A172 (cell line): ENCODE results near the gene SEC24C. TPM values are rescaled to one million over a fixed set of nuclear protein-coding genes. Genes with fewer than 3 reads are reported as not detected.
"Not testable (repeated sequence)": the region's sequence is repeated elsewhere in the genome, so short reads cannot be mapped to it uniquely, and the experiment has no call there.

Experiments
- DNase-seq: peaks from one replicate; pipeline ENCODE4 v3.0.0-alpha.2; 2015; ENCODE audit warnings: low spot score
- total RNA-seq: library from RNA; depleted of rRNA; stranded (reverse); fragments of >200 nt; shearing (Covaris generic); gene quantifications from 2 replicates; pipeline ENCODE4 v1.2.3, GENCODE V29; 2014; rRNA removed

SEC24C gene, protein sequence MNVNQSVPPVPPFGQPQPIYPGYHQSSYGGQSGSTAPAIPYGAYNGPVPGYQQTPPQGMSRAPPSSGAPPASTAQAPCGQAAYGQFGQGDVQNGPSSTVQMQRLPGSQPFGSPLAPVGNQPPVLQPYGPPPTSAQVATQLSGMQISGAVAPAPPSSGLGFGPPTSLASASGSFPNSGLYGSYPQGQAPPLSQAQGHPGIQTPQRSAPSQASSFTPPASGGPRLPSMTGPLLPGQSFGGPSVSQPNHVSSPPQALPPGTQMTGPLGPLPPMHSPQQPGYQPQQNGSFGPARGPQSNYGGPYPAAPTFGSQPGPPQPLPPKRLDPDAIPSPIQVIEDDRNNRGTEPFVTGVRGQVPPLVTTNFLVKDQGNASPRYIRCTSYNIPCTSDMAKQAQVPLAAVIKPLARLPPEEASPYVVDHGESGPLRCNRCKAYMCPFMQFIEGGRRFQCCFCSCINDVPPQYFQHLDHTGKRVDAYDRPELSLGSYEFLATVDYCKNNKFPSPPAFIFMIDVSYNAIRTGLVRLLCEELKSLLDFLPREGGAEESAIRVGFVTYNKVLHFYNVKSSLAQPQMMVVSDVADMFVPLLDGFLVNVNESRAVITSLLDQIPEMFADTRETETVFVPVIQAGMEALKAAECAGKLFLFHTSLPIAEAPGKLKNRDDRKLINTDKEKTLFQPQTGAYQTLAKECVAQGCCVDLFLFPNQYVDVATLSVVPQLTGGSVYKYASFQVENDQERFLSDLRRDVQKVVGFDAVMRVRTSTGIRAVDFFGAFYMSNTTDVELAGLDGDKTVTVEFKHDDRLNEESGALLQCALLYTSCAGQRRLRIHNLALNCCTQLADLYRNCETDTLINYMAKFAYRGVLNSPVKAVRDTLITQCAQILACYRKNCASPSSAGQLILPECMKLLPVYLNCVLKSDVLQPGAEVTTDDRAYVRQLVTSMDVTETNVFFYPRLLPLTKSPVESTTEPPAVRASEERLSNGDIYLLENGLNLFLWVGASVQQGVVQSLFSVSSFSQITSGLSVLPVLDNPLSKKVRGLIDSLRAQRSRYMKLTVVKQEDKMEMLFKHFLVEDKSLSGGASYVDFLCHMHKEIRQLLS
- 79.0 and 83.2 TPM in 2 replicates for total RNA-seq

DNA sequence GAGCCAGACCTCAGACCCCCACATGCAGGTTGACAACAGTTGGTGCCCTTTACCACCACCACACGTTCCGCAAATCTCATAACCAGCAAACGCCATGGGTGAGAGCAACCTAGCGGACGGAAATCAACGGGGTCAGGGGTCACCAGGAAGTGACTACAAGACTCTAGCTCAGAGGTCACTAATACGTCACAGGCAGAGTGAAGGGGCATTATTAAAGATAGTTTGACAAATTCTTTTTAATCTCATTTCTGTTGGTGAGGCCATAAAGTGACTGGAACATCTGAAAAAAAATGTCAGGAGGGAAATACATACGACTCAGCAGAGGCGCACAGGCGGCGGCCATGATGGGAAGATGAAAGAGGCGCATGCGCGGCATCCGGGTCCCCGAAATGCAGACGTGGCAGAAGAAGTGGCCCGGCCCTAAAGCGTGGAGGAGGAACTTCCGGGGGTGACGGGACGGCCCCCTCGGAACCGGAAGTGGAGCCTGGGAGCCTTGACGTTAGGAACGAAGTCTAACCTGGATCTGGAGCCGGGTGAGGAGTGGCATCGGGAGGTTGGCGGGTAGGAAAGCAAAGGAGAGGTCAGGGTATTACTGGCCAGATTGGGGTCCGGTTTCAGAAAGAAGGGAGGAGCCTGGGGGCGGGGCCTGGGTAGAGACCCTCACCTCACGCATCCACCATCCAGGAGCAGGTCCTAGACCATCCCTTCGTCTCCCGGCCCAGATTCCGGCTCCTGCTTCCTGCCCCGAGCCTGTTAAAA is at the start of gene SEC24C:
Gene SEC24C (plus strand): TSS at position 468 of the 759 bp plus-strand sequence. CDS start 2,461 bp downstream, outside the sequence.
- DNase-seq: peak; percentile 97

DNA sequence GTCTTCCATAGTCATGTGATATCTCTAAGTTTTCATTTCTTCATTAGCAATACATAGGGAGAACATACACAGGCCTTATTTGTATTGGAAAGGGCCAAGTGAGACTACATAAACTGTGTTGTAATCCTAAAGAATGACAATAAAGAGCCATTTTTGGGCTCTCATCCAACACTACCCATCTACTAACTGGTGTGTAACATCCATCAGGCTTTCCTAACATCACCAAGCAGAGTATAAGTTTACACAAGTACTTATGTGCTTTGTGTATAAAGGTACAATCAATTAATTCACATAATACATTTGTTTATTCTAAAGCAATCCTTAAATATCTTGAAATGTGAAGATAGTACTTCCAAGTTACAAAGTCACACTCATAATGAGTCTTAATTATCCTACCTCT is 48.9 kb upstream of the SEC24C start:
- not testable (repeated sequence) for DNase-seq

DNA sequence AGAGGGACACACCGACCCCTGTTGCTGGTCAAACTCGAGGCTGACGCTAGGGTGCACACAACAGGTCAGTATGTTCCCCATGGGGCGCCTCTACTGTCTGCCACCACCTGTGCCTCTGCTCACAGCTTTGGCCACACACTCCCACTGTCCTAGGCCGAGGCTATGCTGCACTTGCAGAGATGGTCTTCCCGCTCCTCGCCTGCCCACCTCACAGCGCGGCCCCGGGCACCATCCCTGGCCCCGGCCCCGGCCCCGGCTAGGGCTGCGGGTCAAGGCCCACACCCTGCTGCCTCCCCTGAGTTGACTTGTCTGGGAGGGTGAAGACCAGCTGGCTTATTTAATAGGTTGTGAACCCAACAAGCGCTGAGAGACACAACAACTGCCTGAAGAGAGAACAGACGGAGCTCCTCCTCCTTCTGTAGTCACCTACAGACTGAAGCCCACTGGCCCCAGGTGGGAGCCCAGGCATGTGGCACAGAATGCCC is 46.5 kb upstream of the SEC24C start, which contains the start of gene AGAP5:
Gene AGAP5 (minus strand): TSS at position 435 of the 485 bp plus-strand sequence. CDS start 354 bp downstream, at position 81.
- DNase-seq: not testable (repeated sequence)

DNA sequence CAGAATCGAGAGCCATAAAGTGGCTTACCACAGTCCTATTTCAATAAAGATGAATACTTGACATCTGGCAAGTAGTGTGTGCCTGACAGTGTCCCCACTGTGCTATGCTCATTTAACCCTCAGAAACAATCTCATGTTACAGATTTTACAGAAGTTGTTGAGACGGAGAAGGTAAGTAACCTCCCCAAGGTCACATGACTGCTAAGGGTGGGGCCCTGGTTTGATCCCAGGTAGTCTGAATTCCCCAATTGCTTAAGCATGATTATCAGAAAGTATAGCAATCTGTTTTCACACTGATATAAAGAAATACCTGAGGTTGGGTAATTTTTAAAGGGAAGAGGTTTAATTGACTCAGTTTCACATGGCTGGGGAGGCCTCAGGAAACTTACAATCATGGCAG is 45.4 kb upstream of the SEC24C start:
- DNase-seq: not testable (repeated sequence)

DNA sequence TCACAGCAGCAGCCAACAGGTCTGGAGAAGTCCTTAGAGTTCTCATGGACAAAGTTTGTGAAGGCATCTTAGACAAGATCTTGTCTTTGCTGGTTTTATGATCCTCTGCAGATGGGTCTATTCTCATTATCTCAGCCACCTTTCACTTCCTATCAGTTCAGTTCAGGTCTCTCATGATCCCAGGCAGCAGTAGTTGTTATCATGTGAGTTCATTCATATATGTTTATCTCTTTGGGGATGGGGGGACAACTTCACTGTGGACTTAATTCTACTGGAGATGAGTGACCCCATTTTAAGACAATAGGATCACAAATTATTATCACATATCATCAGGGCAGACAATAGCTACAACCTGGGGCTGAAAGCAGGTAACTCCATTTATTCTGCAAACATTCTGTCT is 40.2 kb upstream of the SEC24C start:
- DNase-seq: not testable (repeated sequence)

DNA sequence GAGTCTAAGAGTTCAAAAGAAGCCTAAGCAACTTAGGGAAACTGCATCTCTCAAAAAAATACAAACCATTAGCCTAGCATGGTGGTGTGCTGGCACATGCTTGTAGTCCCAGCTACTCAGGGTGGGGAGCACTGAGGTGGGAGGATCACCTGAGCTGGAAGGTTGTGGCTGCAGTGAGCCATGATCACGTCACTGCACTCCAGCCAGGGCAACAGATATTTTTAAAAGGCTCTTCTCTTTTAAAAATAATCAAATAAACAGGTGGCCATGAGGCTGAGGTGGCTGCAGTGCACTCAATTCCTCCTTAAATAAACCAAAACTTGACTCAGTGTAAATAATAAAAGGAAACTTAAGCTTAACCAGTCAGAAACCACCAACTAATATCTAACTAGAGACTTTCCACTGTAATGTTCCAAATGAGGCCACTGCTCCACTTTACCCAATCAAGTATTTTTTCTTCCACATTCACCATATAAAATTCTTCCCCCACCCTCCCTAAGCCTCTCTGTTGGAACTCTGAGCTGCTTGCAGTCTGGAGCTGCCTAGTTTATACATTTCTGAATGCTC is 38.6 kb upstream of the SEC24C start:
- DNase-seq: not testable (repeated sequence)

DNA sequence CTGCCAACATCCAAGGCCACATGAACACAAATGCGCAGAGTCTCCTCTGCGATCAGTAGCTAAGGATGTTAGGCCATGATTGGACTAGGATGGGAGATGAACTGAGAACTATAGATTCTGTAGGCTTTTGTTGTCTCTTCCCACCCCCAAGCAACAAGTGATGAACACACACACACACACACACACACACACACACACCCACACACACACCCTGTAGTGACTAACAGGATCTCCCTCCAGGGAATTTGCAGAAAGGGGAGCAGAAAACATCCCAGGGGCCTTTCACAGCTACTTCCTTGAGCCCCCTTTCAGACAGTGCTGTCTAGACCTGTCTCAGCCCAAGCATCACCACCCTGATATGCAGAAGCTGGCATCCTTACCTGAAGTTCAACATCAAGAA is 37.7 kb upstream of the SEC24C start:
- not testable (repeated sequence) for DNase-seq

DNA sequence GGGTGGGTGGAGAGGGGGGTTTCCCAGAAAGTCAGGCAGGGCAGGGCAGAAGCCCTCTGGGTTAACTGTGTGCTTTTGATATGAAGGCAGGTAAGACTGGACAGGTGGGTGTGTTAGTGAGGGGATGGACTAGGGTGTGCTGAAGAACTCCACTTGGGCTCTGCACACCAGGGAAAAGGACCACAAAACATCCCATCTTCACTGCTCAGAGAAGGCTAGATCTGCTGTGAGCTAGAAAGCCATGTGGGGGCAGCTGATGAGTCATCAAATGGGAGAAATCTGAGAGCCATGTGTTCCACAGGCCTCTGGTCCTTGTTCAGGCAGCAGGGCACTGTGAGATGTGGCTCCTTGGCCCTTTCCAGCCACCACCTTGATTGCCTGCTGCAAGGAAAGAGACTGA is 36.5 kb upstream of the SEC24C start:
- not testable (repeated sequence) for DNase-seq

DNA sequence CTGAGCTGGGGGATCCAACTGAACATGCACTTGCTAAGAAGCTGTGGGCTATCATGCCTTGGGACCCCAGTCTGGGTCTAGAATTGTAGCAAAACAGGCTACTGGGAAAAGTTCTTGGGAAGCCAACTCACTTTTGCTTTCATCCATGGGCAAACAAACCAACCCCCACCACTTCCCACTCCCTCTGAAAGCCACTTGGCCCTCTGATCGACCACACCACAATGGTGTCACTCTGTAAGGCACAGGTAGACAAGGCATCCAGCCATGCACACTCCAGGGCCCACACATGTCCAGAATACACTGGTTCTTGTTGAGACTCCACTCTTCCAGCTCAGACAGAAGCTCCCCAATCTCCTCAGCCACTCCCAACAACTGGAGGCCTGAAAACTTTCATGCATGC is 36.0 kb upstream of the SEC24C start:
- not testable (repeated sequence) for DNase-seq

DNA sequence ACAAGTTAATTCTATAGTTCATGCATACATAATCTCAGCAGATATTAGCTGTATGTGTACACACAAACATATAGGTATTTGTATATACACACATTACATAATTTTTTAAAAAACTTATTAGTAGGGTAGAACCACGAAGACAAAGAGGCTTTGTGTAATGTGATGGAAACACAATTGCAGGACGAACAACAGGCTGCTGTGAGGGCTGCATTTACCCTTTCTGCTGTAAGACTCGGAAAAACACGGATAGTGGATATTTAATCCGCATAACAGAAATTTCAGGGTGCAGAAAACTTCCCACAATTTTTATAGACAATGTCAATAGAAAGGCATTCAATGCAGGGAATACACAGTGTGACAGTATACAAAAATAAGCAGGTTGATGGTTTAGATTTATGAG is 32.5 kb upstream of the SEC24C start:
- not testable (repeated sequence) for DNase-seq

DNA sequence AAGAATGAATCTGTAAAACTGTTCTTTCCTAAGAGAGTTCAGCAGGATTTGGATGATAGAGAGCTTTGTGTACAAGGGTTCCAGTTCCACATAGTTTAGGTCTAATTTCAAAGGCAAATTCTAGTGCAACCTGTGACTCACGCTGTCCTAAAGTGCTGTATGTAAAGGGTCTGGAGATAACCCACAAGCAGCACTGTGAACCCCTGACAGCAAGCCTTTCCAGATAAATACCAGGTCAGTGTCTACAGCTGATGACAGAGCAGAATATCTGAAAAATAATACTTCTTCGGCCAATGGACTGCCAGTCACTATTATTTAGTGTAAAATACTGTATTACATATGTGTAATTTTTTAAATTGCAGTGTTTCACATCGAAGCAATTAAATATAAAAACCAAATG is 30.3 kb upstream of the SEC24C start:
- not testable (repeated sequence) for DNase-seq

DNA sequence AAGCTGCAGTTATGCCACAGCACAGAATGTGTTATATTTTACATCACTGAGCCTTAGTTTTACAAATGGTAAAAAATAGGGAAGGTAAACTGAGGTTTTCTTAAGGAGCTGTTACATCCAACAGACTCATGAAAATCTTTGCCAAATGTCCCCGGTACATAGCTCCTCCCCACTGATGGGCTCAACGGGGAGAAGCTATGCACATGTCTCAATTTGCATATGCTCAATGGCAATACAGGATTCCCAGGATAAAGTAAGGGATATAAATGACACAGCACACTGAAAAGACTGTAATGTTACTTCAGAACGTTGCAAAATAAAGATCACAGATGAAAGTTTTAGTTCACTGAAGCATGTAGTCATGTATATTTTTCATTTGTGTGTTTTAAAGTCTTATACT is 29.7 kb upstream of the SEC24C start:
- not testable (repeated sequence) for DNase-seq

DNA sequence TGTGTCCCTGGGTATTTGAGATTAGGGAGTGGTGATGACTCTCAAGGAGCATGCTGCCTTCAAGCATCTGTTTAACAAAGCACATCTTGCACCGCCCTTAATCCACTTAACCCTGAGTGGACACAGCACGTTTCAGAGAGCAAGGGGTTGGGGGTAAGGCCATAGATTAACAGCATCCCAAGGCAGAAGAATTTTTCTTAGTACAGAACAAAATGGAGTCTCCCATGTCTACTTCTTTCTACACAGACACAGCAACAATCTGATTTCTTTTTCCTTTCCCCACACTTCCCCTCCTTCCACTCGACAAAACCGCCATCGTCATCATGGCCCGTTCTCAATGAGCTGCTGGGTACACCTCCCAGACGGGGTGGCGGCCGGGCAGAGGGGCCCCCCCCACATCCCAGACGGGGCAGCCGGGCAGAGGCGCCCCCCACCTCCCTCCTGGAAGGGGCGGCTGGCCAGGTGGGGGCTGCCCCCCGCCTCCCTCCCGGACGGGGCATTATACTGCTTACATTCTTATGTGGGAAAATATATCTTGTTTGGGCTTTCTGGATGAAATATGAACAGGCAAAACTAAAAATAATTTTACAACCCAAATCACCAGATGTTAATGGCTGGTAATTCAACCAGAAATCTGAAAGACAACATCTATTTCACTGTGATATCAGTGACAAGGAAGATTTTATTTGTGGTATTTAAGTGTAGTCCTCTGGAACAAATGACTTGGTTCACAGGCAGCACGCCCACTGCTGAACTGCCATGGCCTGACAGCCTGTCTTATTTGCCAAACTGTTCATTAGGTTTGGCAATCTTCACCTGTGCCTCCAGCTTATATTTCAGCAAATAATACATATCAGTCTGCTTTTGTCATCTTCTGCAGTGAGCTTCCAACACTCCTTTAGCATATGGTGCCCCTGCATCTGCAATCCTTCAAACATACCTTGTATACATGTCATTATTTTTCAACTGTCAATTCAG is 28.7 kb upstream of the SEC24C start:
- DNase-seq: not testable (repeated sequence)

DNA sequence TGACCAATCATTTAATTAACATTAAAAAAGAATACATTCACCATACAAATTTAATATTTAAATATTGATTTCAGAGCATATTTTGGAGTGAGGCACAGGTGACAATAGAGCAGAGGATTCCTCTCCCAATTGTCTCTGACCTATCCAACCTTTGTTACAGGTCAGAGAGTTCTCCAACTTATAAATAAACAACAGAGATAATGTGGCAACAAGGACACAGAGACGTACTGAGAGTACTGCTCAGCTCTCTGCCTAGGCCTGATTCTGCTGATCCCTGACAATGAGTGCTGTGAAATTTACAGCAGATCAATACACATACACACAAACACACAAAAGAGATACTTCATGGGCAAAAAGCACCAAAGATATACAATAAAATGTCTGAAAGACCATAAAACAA is 27.9 kb upstream of the SEC24C start:
- DNase-seq: no peak

DNA sequence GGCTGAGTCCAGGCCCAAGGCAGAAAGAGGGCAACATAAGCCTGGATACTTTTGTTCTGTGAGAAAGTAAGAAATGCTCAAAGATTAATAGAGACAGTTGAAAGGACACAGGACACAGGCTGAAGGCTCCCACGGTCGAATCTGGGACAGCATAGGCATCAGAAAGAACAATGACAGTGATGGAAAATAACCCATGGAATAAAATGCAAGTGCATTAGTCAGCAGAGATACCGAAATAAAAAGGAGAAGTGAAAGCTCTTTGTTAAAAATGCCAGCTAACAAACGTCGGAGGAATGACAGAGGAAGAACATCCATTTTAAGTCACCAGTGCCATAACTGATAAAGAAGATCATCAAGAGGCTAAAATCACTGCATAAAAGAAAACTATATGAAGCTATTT is 26.6 kb upstream of the SEC24C start:
- no peak for DNase-seq

DNA sequence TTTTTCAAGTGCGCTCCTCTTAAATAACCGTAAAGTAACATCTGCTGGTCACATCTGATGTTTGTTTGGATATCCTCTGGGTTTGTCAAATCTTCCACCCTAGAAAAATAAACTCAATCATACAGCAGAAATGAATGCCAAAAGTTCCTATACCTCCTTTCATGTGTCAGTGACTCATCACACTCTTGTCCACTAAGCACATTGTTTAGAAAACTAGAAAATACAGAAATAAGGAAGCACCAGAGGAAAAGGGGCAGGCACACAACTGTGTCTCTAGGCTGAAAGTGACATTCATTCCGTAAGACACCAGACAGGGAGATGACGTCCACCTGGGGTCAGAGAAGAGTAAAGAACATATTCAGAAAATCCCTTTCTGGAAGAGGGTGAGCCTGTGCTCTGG is 23.6 kb upstream of the SEC24C start:
- DNase-seq: not testable (repeated sequence)

DNA sequence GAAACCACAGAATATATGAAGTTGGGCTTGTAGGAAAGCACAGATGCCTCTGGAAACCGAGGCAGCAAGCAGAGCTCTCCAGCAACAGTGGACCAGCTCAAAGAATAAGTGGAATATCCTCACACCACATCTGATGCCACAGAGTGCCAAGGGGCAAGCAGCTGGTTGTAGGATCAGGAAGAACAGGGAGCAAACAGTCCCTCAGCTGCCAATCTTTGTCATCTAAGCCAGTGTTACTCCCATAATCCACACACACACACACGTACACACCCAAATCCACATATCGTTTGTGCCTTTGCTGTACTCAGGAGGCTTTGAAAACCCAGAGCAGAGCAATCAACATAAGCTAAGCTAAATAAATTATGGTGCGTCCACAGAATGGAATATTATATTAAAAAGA is 20.7 kb upstream of the SEC24C start:
- DNase-seq: no peak

DNA sequence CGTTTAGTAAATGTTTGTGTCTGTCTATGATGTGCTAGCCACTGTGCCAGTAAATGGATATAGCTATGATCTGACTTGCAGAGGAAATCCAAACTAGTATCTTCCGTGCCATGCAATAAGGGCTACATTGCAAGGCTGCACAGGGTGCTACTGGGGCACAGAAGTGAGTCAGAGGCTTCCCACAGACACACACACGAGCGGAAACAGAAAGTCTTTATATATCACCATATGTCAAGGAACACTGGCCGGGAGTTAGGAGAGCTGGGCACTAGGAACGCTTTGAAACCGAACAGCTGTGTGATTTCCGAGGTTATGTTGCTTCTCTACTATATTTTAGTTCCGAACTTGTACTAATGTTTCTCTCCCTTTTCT is 14.4 kb upstream of the SEC24C start:
- peak; percentile 38 for DNase-seq

DNA sequence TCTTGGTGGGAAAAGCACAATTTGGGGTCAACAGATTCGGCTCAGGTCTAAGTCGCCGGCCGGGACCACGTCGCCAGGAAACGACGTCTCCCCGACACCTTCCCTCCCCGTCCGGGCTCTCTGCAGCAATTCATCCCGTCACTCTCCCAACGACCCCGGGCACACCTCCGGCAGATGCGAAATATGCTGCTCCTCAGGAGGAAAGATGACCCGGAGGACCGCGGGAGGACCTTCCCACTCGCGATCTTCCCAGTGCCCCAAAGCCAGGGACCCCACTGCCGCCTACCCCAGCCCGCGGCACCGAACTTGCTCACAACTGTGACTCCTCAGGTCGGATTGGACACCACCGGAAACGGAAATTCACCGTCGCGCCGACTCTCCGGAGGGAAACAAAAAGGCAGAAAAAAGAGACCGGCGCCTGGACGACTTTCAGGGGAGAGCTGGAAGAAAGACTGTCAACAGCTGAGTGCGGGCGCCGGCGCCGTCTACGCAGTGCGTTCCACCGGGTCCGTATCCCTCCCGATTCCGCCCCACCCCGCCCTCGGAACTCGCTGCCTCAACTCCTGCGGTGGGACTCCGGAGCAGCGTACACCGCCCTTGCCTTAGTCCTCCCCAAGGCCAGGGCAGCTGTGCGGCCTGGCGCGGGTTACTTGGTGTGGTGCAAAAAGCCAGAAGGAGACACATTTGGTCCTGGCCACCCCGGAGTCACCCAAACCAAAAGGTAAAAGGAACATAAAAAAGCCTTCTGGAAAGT is 13.8 kb upstream of the SEC24C start:
- DNase-seq: peak; percentile 86
